Limb (tissue), 2 donors: Measurements from ENCODE around the gene SIDT2.
"Not testable (repeated sequence)": the region's sequence is repeated elsewhere in the genome, so short reads cannot be mapped to it uniquely, and the experiment has no call there.

ENCODE experiments used
- DNase-seq, 2 donors: peaks; one replicate each; pipeline ENCODE4 v3.0.0-alpha.2; 2016; ENCODE audit errors: extremely low spot score in 2 of 2

SIDT2 gene

DNA sequence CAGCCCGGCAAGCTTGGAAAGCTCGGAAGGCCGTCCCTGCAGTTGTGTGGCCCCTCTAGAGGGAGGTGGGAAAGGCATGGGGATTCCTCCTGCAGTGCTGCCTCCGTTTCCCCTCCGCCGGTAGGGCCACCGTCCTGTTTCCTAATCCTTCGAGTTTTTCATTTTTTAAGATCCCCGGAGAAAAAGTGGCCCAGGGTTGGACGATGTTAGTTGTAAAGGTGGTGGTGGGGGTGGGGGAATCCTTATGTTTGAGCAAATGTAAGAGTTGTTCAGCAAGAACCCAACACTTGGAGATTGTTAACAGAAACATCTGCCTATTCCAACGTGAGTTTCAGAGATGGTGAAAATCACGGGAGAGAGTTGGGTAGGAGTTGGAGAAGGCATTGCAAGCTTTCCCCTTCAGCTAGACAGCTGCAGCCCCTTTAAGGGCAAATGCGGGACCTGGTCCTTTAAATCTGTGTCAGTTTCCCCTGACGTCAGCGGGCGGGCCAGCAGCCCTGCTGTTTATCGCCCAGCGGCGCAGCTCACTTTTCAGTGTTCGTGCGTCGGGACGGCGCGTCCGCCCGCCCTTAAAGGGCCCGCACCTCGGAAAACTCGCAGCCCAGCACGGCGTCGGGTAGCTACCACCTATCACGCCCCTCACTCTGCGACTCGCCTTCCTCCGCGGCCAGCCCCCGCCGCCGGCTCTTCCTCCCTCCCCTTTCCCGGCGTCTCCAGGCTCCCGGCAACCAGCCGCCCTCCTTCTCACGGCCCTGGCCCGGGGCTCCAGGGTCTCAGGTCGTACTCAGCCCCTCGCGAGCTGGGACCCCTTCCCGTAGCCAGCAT, at the start of gene SIDT2:
Gene SIDT2 (plus strand): TSS at position 534 of the 825 bp plus-strand sequence. CDS start 521 bp downstream, outside the sequence.
- DNase-seq = peak; percentile 95

DNA sequence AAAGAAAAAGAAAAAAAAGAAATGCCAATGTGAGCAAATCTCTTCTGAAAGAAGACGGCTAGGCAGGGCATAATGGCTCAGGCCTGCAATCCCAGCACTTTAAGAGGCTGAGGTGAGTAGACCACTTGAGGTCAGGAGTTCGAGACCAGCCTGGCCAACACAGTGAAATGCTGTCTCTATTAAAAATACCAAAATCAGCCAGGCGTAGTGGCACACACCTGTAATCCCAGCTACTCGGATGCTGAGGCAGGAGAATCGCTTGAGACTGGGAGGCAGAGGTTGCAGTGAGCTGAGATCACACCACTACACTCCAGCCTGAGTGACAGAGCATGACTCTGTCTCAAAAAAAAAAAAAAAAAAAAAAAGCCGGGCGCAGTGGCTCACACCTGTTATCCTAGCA, 48.1 kb upstream of the SIDT2 start:
- DNase-seq = not testable (repeated sequence)

DNA sequence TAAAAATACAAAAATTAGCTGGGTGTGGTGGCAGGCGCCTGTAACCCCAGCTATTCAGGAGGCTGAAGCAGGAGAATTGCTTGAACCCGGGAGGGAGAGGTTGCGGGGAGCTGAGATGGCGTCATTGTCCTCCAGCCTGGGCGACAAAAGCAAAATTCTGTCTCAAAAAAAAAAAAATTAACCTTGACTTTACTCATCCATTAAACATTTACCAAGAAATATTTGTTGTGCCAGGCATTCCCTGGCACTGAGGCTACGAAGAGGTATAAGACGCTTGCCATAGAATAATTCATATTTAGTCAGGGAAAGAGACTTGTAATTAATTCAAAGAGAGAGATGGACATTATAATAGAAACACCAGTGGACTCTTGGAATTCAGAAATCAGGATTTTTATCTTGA, 47.7 kb upstream of the SIDT2 start:
- DNase-seq = no peak

DNA sequence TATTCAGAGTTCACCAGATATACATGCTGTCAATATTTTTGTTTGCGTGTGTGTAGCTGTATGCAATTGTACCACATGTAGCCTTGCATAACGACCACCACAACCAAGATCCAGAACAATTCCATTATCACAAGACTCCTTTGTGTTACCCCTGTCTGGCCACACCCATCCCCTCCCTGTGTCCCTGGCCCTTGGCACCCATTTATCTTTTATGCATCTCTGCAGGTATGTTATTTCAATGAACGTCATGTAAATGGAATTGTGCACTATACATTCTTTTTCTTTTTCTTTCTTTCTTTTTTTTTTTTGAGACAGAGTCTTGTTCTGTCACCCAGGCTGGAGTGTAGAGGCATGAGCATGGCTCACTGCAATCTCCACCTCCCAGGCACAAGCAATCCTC, 44.1 kb upstream of the SIDT2 start:
- no peak for DNase-seq

GRCh38 chr11:117134979-117135378, 43.6 kb upstream of the SIDT2 start:
- DNase-seq = not testable (repeated sequence)

DNA sequence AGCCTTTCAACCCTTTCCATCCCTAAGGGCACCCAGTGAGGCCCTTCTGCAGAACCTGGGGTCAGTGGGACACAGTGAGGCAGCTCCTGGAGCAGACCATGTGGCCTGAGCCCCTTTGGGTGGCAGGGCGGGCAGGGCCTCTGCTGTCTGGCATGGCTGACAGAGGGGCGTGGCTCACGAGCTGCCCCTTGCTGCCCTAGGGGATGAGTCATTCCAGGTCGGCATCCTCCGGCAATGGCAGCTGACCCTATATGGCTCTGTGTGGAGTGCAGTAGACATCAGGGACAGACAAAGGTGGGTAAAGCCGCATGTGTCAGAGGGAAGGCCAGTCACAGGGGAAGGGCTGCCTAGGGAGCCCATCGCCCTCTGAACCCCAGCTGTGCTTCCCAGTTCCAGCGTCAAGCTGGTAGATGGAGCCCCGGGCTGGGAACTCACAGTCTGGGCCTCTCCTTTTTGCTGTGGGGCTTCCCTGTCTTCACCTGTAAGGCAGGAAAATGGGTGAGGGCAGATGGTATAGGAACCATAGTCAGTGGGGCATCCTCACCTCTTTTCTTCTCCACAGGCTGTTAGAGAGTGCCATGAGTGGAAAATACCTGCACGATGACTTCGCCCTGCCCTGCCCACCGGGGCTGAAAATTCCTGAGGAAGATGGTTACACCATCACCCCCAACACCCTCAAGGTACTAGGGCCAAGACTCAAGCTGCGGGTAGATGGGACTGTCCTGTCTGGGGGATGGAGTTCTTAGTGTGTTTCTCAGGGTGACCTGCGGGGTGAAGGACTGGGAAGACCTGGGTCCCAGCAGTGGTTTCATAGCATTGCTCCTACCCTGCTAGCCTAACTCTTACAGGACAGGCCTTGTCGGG, 41.1 kb upstream of the SIDT2 start:
- DNase-seq = not testable (repeated sequence)

- peak; percentile 48 to 68 for DNase-seq
Observed at GRCh38 chr11:117143390-117143789, 35.2 kb upstream of the SIDT2 start.

- DNase-seq = peak; percentile 93 to 98
Observed at GRCh38 chr11:117143871-117144476, 34.6 kb upstream of the SIDT2 start, which contains the start of gene PAFAH1B2. Gene PAFAH1B2, plus strand, starts transcription at chr11:117144287. Its CDS starts 8,161 bp downstream, at chr11:117152448.

DNA sequence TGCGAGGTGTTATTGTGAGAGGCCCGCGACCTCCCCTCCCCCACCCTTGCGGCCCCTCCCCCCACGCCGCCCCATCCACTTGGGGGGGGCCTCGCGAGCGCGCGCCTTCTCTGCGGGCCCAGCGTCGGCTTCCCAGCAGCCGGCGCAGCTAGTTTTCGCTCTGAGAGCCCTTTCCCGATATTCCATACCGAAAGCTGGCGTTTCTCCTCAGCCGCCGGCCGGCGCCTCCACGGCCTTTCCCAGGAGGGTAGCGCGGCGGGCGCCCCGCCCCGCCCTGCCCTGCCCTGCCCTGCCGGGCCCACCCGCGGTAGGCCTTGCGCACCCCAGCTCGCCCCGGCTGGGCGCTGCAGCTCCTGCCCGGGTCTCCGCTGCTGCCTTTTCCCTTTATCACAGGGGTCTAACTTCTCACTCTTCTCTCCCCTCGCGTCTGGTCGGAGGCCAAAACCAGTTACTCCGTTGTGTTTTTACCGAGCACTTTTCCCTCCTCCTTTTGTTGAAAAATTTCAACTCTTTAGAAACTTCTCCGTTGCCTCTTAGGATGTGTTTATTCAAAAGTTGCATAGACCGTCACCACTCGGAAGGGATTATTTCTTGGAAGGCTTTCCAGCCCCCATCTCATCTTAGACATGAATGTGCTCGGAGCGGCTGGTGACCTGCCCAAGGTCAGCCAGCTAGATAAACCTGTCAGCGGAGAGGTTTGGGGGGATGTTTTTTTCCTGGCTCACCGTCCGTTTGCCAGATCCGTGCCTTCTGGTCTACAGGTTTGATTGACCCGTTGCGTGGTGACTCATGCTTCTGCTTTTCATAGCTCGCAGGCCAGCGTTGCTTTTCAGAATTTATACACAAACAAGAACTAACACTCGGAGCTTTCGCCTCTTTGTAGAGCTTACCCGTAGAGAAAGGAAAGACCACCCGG, 33.8 kb upstream of the SIDT2 start:
- DNase-seq = peak in 1 of 2 donors; percentile 22

- DNase-seq = peak in 1 of 2 donors; percentile 33
Observed at GRCh38 chr11:117145393-117145761, 33.2 kb upstream of the SIDT2 start.

DNA sequence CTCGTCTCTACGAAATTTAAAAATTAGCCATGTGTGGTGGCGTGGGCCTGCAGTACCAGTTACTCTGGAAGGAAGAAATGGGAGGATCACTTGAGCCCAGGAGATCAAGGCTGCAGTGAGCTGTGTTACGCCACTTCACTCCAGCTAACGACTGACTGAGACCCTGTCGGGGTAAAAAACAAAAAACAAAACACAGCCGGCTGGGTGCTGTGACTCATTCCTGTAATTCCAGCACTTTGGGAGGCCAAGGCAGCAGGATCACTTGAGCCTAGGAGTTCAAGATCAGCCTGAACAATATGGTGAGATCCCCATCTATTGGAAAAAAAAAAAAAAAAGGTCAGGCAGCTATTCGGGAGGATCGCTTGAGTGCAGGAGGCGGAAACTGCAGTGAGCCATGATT, 32.0 kb upstream of the SIDT2 start:
- no peak for DNase-seq

- DNase-seq = no peak
Observed at GRCh38 chr11:117152066-117152465, 26.5 kb upstream of the SIDT2 start.

GRCh38 chr11:117154468-117154867, 24.1 kb upstream of the SIDT2 start:
- no peak for DNase-seq

GRCh38 chr11:117157507-117157906, 21.0 kb upstream of the SIDT2 start:
- DNase-seq = no peak

- no peak for DNase-seq
Observed at GRCh38 chr11:117159892-117160291, 18.7 kb upstream of the SIDT2 start.

- no peak for DNase-seq
Observed at GRCh38 chr11:117160826-117161225, 17.7 kb upstream of the SIDT2 start.

- DNase-seq = no peak
Observed at GRCh38 chr11:117166491-117166890, 12.1 kb upstream of the SIDT2 start.

DNA sequence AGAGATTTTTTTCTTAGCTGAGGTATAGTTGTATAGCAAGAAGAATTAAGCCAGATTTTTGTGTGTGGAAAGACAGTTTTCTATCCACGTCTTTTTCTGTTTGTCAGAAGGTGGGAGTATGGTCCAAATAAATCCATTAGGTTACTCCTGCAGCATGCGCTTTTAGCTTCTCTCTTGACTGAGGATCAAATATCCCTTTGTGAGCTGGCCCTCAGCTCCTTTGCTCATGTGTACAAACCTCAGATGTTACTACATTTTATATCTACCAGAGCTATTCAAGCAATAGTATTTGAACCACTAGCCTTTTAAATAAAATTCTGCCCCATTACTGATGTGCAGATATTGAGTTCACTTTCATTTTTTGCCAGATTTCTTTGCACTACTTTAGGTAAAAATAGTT, 8.8 kb upstream of the SIDT2 start:
- DNase-seq = no peak

DNA sequence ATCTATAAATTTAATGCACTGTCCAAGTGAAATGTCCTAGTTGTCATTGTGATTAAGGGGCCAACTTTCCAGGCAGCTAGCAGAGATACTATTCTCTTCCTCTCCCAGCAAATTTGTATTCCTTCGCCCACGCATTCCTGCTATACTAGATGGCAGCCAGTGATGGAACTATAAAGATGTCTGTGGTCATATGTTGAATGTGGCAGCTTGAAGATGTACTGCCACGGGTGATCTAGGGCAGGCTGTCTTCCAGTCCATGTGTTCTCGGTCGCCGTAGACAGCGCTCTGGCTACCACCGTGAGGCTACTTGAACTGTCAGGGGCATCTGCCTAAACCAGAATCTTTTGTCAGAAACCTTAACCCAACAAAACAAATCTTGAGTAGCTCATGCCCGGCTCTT, 8.3 kb upstream of the SIDT2 start:
- no peak for DNase-seq

DNA sequence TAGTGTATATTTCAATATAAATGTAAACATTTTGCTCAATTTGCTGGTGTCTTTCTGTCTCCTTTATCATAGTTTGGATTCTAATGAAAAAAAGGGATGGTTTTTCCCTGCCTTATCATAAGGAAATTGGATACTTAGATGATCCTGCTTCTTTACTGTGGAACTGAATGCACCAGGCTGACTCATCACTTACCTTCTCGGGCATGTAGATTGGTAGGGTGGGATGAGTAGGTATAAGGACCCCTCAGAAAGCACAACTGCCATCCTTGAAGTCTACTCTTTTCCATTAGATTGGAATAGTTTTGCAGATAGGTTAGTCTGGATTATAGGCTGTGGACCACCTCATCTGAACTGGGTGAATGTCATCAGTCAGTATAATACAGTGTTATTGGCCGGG, 7.5 kb upstream of the SIDT2 start:
- no peak for DNase-seq
